Gastroesophageal sphincter (tissue), 4 donors: Measurements from ENCODE around the gene ELMO1. TPM values are rescaled to one million over a fixed set of nuclear protein-coding genes. Genes with fewer than 3 reads are reported as not detected.

Experiments
- ATAC-seq: fragments of 150-250 bp; one replicate; pipeline ENCODE4 v1.9.1; 2016; ENCODE audit warnings: mild to moderate bottlenecking, moderate library complexity
- H3K27ac ChIP-seq, 4 donors: fragments of 200-600 bp; sonication (generic) in 3 of 4; 1 replicate in 3 of 4; 2 replicates in 1 of 4; pipeline ENCODE4 v1.5.1; 2016 to 2019
- H3K27me3 ChIP-seq: fragments of 200-600 bp; sonication (generic); one replicate; pipeline ENCODE4 v1.5.1; 2019
- H3K36me3 ChIP-seq, 2 donors: fragments of 200-600 bp; sonication (generic); one replicate each; pipeline ENCODE4 v1.5.1; 2019; ENCODE audit warnings: control low read depth in 1 of 2
- H3K4me1 ChIP-seq, 3 donors: fragments of 200-600 bp; sonication (generic); 1 replicate in 2 of 3; 2 replicates in 1 of 3; pipeline ENCODE4 v1.5.1; 2016 to 2019; ENCODE audit warnings: control low read depth in 2 of 3
- H3K4me3 ChIP-seq, 2 donors: fragments of 200-600 bp; sonication (generic); one replicate each; pipeline ENCODE4 v1.5.1; 2019; ENCODE audit warnings: mild to moderate bottlenecking in 1 of 2, moderate library complexity in 1 of 2
- H3K9me3 ChIP-seq, 3 donors: fragments of 200-600 bp; sonication (generic); one replicate each; pipeline ENCODE4 v1.5.1; 2017 to 2019; ENCODE audit warnings: control low read depth in 2 of 3
- CTCF ChIP-seq, 4 experiments: fragments of 200-600 bp in 2 of 4; fragments of 450-650 bp in 2 of 4; sonication (generic) in 1 of 4; IDR thresholded peaks; one replicate each; pipeline ENCODE4 v1.5.1; 2017 to 2019; ENCODE audit warnings: antibody characterized with exemption in 4 of 4, mild to moderate bottlenecking in 2 of 4, moderate library complexity in 2 of 4
- EP300 ChIP-seq: sonication (generic); formaldehyde crosslinking; IDR thresholded peaks from one replicate; pipeline ENCODE4 v1.6.1; 2017; ENCODE audit warnings: antibody characterized with exemption, mild to moderate bottlenecking
- POLR2A ChIP-seq, 2 donors: fragments of 450-650 bp; IDR thresholded peaks; one replicate each; pipeline ENCODE4 v1.6.1; 2017; ENCODE audit warnings: antibody characterized with exemption in 2 of 2, mild to moderate bottlenecking in 2 of 2, moderate library complexity in 1 of 2
- POLR2AphosphoS5 ChIP-seq: sonication (generic); formaldehyde crosslinking; IDR thresholded peaks from one replicate; pipeline ENCODE4 v1.6.1; 2017; ENCODE audit warnings: antibody characterized with exemption
- WGBS, 2 donors: methylation state at CpG; one replicate each; pipeline ENCODE4 v1.1.5; 2018; ENCODE audit warnings: low coverage in 1 of 2; 5-methylcytosine and 5-hydroxymethylcytosine counted together
- total RNA-seq, 4 donors: library from RNA; depleted of rRNA; stranded (reverse); fragments of >200 nt; gene quantifications; one replicate each; pipeline ENCODE4 v1.1.0, GENCODE V29; 2016

Gene ELMO1
- total RNA-seq, 4 donors from 2014 or later, result 22.1 to 54.0 (median 42.7) TPM

GRCh38 chr7:37074370-37074769 lies 374.3 kb downstream of the ELMO1 start:
- Histone ChIP-seq H3K27me3 (no peaks in the 10 kb centered on the region), H3K4me3 (no peak overlapping the region), H3K36me3 (no peaks in the 10 kb centered on the region), H3K9me3 (no peaks in the 10 kb centered on the region), H3K4me1 (no peaks in the 10 kb centered on the region), H3K27ac (no peak overlapping the region)
- 83 to 100% methylated on average over 3 to 4 of the region's 4 CpGs for WGBS, 2 donors
- no peak for TF ChIP-seq POLR2A (IDR thresholded peaks at IDR 0.05)
- no peak for ATAC-seq

- Histone ChIP-seq H3K36me3 (no peaks in the 10 kb centered on the region), H3K4me3 (no peak overlapping the region), H3K27ac (no peak overlapping the region), H3K4me1 (peaks cover 0 to 16% (median 0%) of the 10 kb centered on the region in 3 donors), H3K9me3 (no peaks in the 10 kb centered on the region), H3K27me3 (no peaks in the 10 kb centered on the region)
- no peak for ATAC-seq
- 81 to 89% methylated on average over 2 of the region's 2 CpGs for WGBS, 2 donors
- no peak for TF ChIP-seq POLR2A (IDR thresholded peaks at IDR 0.05)
- no peak for TF ChIP-seq CTCF (IDR thresholded peaks at IDR 0.05)
Measured at GRCh38 chr7:37071124-37071523, 377.5 kb downstream of the ELMO1 start.

GRCh38 chr7:37070471-37070870 lies 378.2 kb downstream of the ELMO1 start:
- H3K9me3 ChIP-seq, result no peaks in the 10 kb centered on the region
- ATAC-seq, result no peak
- no peak overlapping the region for H3K27ac ChIP-seq
- H3K4me1 ChIP-seq, result peaks cover 0 to 21% (median 0%) of the 10 kb centered on the region in 3 donors
- no peak overlapping the region for H3K4me3 ChIP-seq
- H3K36me3 ChIP-seq, result no peaks in the 10 kb centered on the region
- 63 to 69% methylated on average over 3 of the region's 3 CpGs for WGBS, 2 donors
- H3K27me3 ChIP-seq, result no peaks in the 10 kb centered on the region
- TF ChIP-seq POLR2A (IDR thresholded peaks at IDR 0.05), result no peak
- TF ChIP-seq POLR2AphosphoS5, result no peak
- TF ChIP-seq CTCF (IDR thresholded peaks at IDR 0.05), result no peak
- no peak for TF ChIP-seq EP300

GRCh38 chr7:37070031-37070430 lies 378.6 kb downstream of the ELMO1 start:
- TF ChIP-seq POLR2A (IDR thresholded peaks at IDR 0.05), result no peak
- no peak for TF ChIP-seq POLR2AphosphoS5
- no peak for TF ChIP-seq EP300
- TF ChIP-seq CTCF (IDR thresholded peaks at IDR 0.05), result no peak
- 73 to 100% methylated on average over 2 of the region's 2 CpGs for WGBS, 2 donors
- ATAC-seq, result no peak

GRCh38 chr7:37069336-37069735 lies 379.3 kb downstream of the ELMO1 start:
- Histone ChIP-seq H3K27ac (no peak overlapping the region), H3K4me1 (peaks cover 0 to 21% (median 0%) of the 10 kb centered on the region in 3 donors), H3K36me3 (no peaks in the 10 kb centered on the region), H3K9me3 (no peaks in the 10 kb centered on the region), H3K4me3 (no peak overlapping the region), H3K27me3 (no peaks in the 10 kb centered on the region)
- WGBS, 2 donors, result 93 to 96% methylated on average over 2 of the region's 2 CpGs
- ATAC-seq, result no peak
- TF ChIP-seq POLR2AphosphoS5 (no peak), CTCF (IDR thresholded peaks at IDR 0.05) (no peak), EP300 (no peak), POLR2A (IDR thresholded peaks at IDR 0.05) (no peak)

More at GRCh38 chr7:37070031-37070430, 378.6 kb downstream of the ELMO1 start:
- Histone ChIP-seq H3K36me3 (no peaks in the 10 kb centered on the region), H3K4me1 (peaks cover 0 to 21% (median 0%) of the 10 kb centered on the region in 3 donors), H3K27ac (no peak overlapping the region), H3K9me3 (no peaks in the 10 kb centered on the region), H3K4me3 (no peak overlapping the region), H3K27me3 (no peaks in the 10 kb centered on the region)
